ENCODE measurements around the gene SPHKAP. TPM values are rescaled to one million over a fixed set of nuclear protein-coding genes. Genes with fewer than 3 reads are reported as not detected.

The SPHKAP gene
- total RNA-seq, 4 donors from 2014 or later: 0.16 to 0.60 (median 0.27) TPM; not detected in 1

DNA sequence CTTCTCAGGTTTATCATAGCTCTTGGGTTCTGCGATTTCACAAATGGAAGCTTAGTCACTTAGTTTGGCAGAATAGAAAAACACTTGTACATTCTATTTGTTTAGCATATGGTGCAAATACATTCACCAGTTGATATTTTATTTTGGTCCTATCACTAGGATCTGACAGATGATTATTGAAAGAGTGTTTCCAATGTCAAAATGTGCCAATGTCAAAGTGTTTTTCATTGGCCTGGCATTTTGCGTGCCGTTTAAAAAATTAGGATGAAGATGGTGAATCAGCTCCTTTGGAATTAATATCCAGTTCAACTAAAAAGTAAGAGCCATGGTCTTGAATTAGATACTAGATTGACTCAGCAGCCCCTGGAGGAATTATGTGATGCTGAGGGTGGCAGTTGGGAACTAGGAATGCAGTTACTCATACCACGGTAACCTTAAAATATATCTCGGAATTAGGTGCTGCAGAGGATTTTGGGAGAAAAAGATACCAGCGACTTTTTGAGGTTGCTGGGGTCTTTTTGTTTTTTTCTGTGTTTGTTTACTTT is 87.0 kb downstream of the SPHKAP start:
- no peaks in the 10 kb centered on the region for H3K36me3 ChIP-seq
- H3K9me3 ChIP-seq: no peaks in the 10 kb centered on the region
- DNase-seq: no peak
- 85 to 91% methylated on average over 4 to 6 of the region's 6 CpGs for WGBS, 2 donors (ENCODE audit: low coverage in 1 of 2)
- TF ChIP-seq EP300 (IDR thresholded peaks at IDR 0.05; ENCODE audit: low read depth): no peak
- TF ChIP-seq CTCF (IDR thresholded peaks at IDR 0.05): no peak
- no peak for TF ChIP-seq POLR2AphosphoS5 (IDR thresholded peaks at IDR 0.05)
- no peak for TF ChIP-seq POLR2A (IDR thresholded peaks at IDR 0.05)
- in situ Hi-C loops (cut with MboI; ENCODE audit: low pct_ligation_motif_present in 1 of 4, low pct_unique_long_range_greater_than_20kb in 1 of 4, low sequenced_read_pairs in 3 of 4) (no loop called here), intact Hi-C loops (cut with DNase I; ENCODE audit: low total_unique reads) (no loop called here)
- H3K27ac ChIP-seq: no peak overlapping the region
- H3K4me3 ChIP-seq: no peak overlapping the region
- H3K27me3 ChIP-seq: no peaks in the 10 kb centered on the region
- H3K4me1 ChIP-seq: no peaks in the 10 kb centered on the region

DNA sequence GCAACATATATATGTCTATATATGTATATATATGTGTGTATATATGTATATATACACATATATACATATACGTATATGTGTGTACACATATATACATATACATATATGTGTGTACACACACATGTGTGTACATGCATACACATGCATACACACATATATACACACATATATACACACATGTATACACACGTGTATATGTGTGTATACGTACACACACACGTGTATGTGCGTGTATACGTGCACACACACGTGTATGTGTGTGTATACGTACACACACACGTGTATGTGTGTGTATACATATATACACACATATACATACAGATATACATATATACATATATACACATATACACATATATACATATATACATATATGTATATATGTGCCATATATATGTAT is 89.4 kb downstream of the SPHKAP start:
- no peak overlapping the region for H3K4me3 ChIP-seq
- H3K27me3 ChIP-seq: no peaks in the 10 kb centered on the region
- H3K36me3 ChIP-seq: no peaks in the 10 kb centered on the region
- H3K27ac ChIP-seq: no peak overlapping the region
- 84 to 85% methylated on average over 9 of the region's 9 CpGs for WGBS, 2 donors (ENCODE audit: low coverage in 1 of 2)
- no peaks in the 10 kb centered on the region for H3K9me3 ChIP-seq
- in situ Hi-C loops (cut with MboI; ENCODE audit: low pct_ligation_motif_present in 1 of 4, low pct_unique_long_range_greater_than_20kb in 1 of 4, low sequenced_read_pairs in 3 of 4) (no loop called here), intact Hi-C loops (cut with DNase I; ENCODE audit: low total_unique reads) (no loop called here)
- no peaks in the 10 kb centered on the region for H3K4me1 ChIP-seq
- no peak for DNase-seq
- TF ChIP-seq POLR2AphosphoS5 (IDR thresholded peaks at IDR 0.05): no peak
- TF ChIP-seq EP300 (IDR thresholded peaks at IDR 0.05; ENCODE audit: low read depth): no peak
- no peak for TF ChIP-seq POLR2A (IDR thresholded peaks at IDR 0.05)
- no peak for TF ChIP-seq CTCF (IDR thresholded peaks at IDR 0.05)

- 67 to 81% methylated on average over 1 to 4 of the region's 4 CpGs for WGBS, 2 donors (ENCODE audit: low coverage in 1 of 2)
- Histone ChIP-seq H3K4me3 (no peak overlapping the region), H3K36me3 (no peaks in the 10 kb centered on the region), H3K9me3 (no peaks in the 10 kb centered on the region), H3K27me3 (no peaks in the 10 kb centered on the region), H3K4me1 (no peaks in the 10 kb centered on the region), H3K27ac (no peak overlapping the region)
- intact Hi-C loops (cut with DNase I; ENCODE audit: low total_unique reads): no loop called here
- in situ Hi-C loops (cut with MboI; ENCODE audit: low pct_ligation_motif_present in 1 of 4, low pct_unique_long_range_greater_than_20kb in 1 of 4, low sequenced_read_pairs in 3 of 4): no loop called here
- no peak for DNase-seq
- TF ChIP-seq POLR2AphosphoS5 (IDR thresholded peaks at IDR 0.05) (no peak), POLR2A (IDR thresholded peaks at IDR 0.05) (no peak), EP300 (IDR thresholded peaks at IDR 0.05; ENCODE audit: low read depth) (no peak)
Measured at GRCh38 chr2:228086561-228086960, 94.9 kb downstream of the SPHKAP start.

- Histone ChIP-seq H3K4me3 (no peak overlapping the region), H3K36me3 (no peaks in the 10 kb centered on the region), H3K4me1 (no peaks in the 10 kb centered on the region), H3K9me3 (no peaks in the 10 kb centered on the region), H3K27me3 (no peaks in the 10 kb centered on the region), H3K27ac (no peak overlapping the region)
- WGBS, 2 donors (ENCODE audit: low coverage in 1 of 2): 25 to 29% methylated on average over 2 of the region's 2 CpGs
- intact Hi-C loops (cut with DNase I; ENCODE audit: low total_unique reads) (no loop called here), in situ Hi-C loops (cut with MboI; ENCODE audit: low pct_ligation_motif_present in 1 of 4, low pct_unique_long_range_greater_than_20kb in 1 of 4, low sequenced_read_pairs in 3 of 4) (no loop called here)
- TF ChIP-seq CTCF (IDR thresholded peaks at IDR 0.05) (no peak), POLR2AphosphoS5 (IDR thresholded peaks at IDR 0.05) (no peak), POLR2A (IDR thresholded peaks at IDR 0.05) (no peak), EP300 (IDR thresholded peaks at IDR 0.05; ENCODE audit: low read depth) (no peak)
- no peak for DNase-seq
Measured at GRCh38 chr2:228084717-228085116, 96.8 kb downstream of the SPHKAP start.

DNA sequence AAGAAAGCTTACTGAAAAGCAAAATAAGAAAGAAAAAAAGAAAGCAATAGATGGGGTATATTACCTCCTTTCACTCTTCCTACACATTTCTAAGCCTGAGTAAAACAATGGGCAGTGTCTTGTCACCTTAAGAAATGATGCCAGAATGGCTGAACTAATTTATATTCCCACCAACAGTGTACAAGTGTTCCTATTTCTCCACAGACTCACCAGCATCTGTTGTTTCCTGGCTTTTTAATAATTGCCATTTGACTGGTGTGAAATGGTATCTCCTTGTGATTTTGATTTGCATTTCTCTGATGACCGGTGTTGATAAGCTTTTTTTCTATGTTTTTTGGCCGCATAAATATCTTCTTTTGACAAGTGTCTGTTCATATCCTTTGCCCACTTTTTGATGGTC is 98.4 kb downstream of the SPHKAP start:
- in situ Hi-C loops (cut with MboI; ENCODE audit: low pct_ligation_motif_present in 1 of 4, low pct_unique_long_range_greater_than_20kb in 1 of 4, low sequenced_read_pairs in 3 of 4) (no loop called here), intact Hi-C loops (cut with DNase I; ENCODE audit: low total_unique reads) (no loop called here)
- no peaks in the 10 kb centered on the region for H3K4me1 ChIP-seq
- DNase-seq: no peak
- TF ChIP-seq CTCF (IDR thresholded peaks at IDR 0.05) (no peak), EP300 (IDR thresholded peaks at IDR 0.05; ENCODE audit: low read depth) (no peak), POLR2A (IDR thresholded peaks at IDR 0.05) (no peak), POLR2AphosphoS5 (IDR thresholded peaks at IDR 0.05) (no peak)
- 87 to 100% methylated on average over 2 of the region's 2 CpGs for WGBS, 2 donors (ENCODE audit: low coverage in 1 of 2)
- H3K36me3 ChIP-seq: no peaks in the 10 kb centered on the region
- no peaks in the 10 kb centered on the region for H3K27me3 ChIP-seq
- H3K4me3 ChIP-seq: no peak overlapping the region
- no peak overlapping the region for H3K27ac ChIP-seq
- no peaks in the 10 kb centered on the region for H3K9me3 ChIP-seq

Measured in transverse colon (tissue), 4 donors.